DOHH2 (cell line): ENCODE results near the gene SEMA4D.

Source experiments
- H3F3A ChIP-seq: fragments of 200-600 bp; sonication (generic), shearing (Covaris generic); 2 replicates; pipeline ENCODE4 v1.6.0; 2016; ENCODE audit warnings: antibody characterized with exemption, mild to moderate bottlenecking; ENCODE audit not compliant: control insufficient read depth, insufficient read depth
- H3K27ac ChIP-seq: fragments of 200-600 bp; sonication (generic); 2 replicates; pipeline ENCODE4 v1.5.1; 2014; ENCODE audit warnings: low read depth, mild to moderate bottlenecking, low read length, moderate library complexity
- H3K27me3 ChIP-seq: fragments of 200-600 bp; sonication (generic); 2 replicates; pipeline ENCODE4 v1.6.1; 2014; ENCODE audit warnings: mild to moderate bottlenecking, low read length, mixed read lengths; ENCODE audit not compliant: control insufficient read depth
- H3K36me3 ChIP-seq: fragments of 200-600 bp; sonication (generic); 2 replicates; pipeline ENCODE4 v1.6.1; 2014; ENCODE audit warnings: mild to moderate bottlenecking, low read length, moderate library complexity, mixed read lengths; ENCODE audit not compliant: control insufficient read depth
- H3K4me1 ChIP-seq: fragments of 200-600 bp; sonication (generic); 2 replicates; pipeline ENCODE4 v1.6.1; 2014; ENCODE audit warnings: mild to moderate bottlenecking, low read length, mixed read lengths; ENCODE audit not compliant: control insufficient read depth
- H3K4me2 ChIP-seq: fragments of 200-600 bp; sonication (generic); 2 replicates; pipeline ENCODE4 v1.6.0; 2014; ENCODE audit warnings: mild to moderate bottlenecking, low read length, moderate library complexity
- H3K4me3 ChIP-seq: fragments of 200-600 bp; sonication (generic); 2 replicates; pipeline ENCODE4 v1.5.1; 2014; ENCODE audit warnings: mild to moderate bottlenecking, low read length, mixed read lengths
- H3K79me2 ChIP-seq: fragments of 200-600 bp; sonication (generic); 2 replicates; pipeline ENCODE4 v1.6.1; 2014; ENCODE audit warnings: mild to moderate bottlenecking, low read length, mixed read lengths; ENCODE audit not compliant: control insufficient read depth
- H3K9me2 ChIP-seq: fragments of 200-600 bp; sonication (generic); replicated peaks from 2 replicates; pipeline ENCODE4 v1.6.1; 2014; ENCODE audit warnings: mild to moderate bottlenecking, low read length, mixed read lengths; ENCODE audit not compliant: control insufficient read depth
- H3K9me3 ChIP-seq: fragments of 200-600 bp; sonication (generic); 2 replicates; pipeline ENCODE4 v1.6.1; 2014; ENCODE audit warnings: antibody characterized with exemption, low read length, mixed read lengths; ENCODE audit not compliant: control insufficient read depth, insufficient read depth
- H4K20me1 ChIP-seq: fragments of 200-600 bp; sonication (generic); 2 replicates; pipeline ENCODE4 v1.6.0; 2014; ENCODE audit warnings: low read depth, mild to moderate bottlenecking, antibody characterized with exemption, low read length, moderate library complexity; ENCODE audit not compliant: control insufficient read depth, insufficient read depth
- CTCF ChIP-seq: fragments of 200-600 bp; sonication (generic); IDR thresholded peaks from one replicate; pipeline ENCODE4 v1.5.1; 2014; ENCODE audit warnings: antibody characterized with exemption, mild to moderate bottlenecking, low read depth, low read length; ENCODE audit not compliant: poor library complexity, severe bottlenecking
- EZH2phosphoT487 ChIP-seq: fragments of 200-600 bp; sonication (generic); IDR thresholded peaks from 2 replicates; pipeline ENCODE4 v1.6.1; 2017; ENCODE audit warnings: borderline replicate concordance, mild to moderate bottlenecking, antibody characterized with exemption, low read length, moderate library complexity, mixed read lengths

Gene SEMA4D

GRCh38 chr9:89483592-89484474 lies 14.1 kb downstream of the SEMA4D start:
- Histone ChIP-seq H4K20me1 (0 out of 2 replicates have a peak, but pooled peaks cover 2% of the 10 kb centered on the region), H3K4me3 (peak overlapping the region; percentile 80), H3K27me3 (no peaks in the 10 kb centered on the region), H3K79me2 (peaks cover 48% of the 10 kb centered on the region), H3K36me3 (no peaks in the 10 kb centered on the region), H3K9me2 (no peaks in the 10 kb centered on the region), H3K4me1 (peaks cover 32% of the 10 kb centered on the region), H3K27ac (no peak overlapping the region), H3K4me2 (peak overlapping the region; percentile 92), H3K9me3 (no peaks in the 10 kb centered on the region), H3F3A (no peaks in the 10 kb centered on the region)
- no peak for TF ChIP-seq CTCF
- TF ChIP-seq EZH2phosphoT487 = no peak

GRCh38 chr9:89482901-89483361 lies 15.0 kb downstream of the SEMA4D start:
- Histone ChIP-seq H3K79me2 (peaks cover 45% of the 10 kb centered on the region), H3K9me2 (no peaks in the 10 kb centered on the region), H3K4me2 (peak overlapping the region; percentile 92), H3K9me3 (no peaks in the 10 kb centered on the region), H4K20me1 (0 out of 2 replicates have a peak, but pooled peaks cover 2% of the 10 kb centered on the region), H3K27ac (no peak overlapping the region), H3F3A (no peaks in the 10 kb centered on the region), H3K4me3 (peak overlapping the region; percentile 80), H3K36me3 (no peaks in the 10 kb centered on the region), H3K4me1 (peaks cover 32% of the 10 kb centered on the region), H3K27me3 (no peaks in the 10 kb centered on the region)
- TF ChIP-seq EZH2phosphoT487 (no peak), CTCF (no peak)

- Histone ChIP-seq H4K20me1 (0 out of 2 replicates have a peak, but pooled peaks cover 2% of the 10 kb centered on the region), H3K4me1 (peaks cover 32% of the 10 kb centered on the region)
Observed at GRCh38 chr9:89482056-89482851, 15.7 kb downstream of the SEMA4D start.

More at GRCh38 chr9:89482056-89482851, 15.7 kb downstream of the SEMA4D start:
- peaks cover 43% of the 10 kb centered on the region for H3K79me2 ChIP-seq
- no peaks in the 10 kb centered on the region for H3F3A ChIP-seq
- H3K4me2 ChIP-seq = no peak overlapping the region
- no peaks in the 10 kb centered on the region for H3K9me3 ChIP-seq
- TF ChIP-seq EZH2phosphoT487 = no peak
- TF ChIP-seq CTCF = no peak
- H3K27me3 ChIP-seq = no peaks in the 10 kb centered on the region
- no peak overlapping the region for H3K27ac ChIP-seq
- no peak overlapping the region for H3K4me3 ChIP-seq
- H3K36me3 ChIP-seq = no peaks in the 10 kb centered on the region
- no peaks in the 10 kb centered on the region for H3K9me2 ChIP-seq
